AG09319 (cell line): Measurements from ENCODE around the gene HABP4.

Experiments
- DNase-seq: peaks from one replicate; pipeline ENCODE4 v3.0.0-alpha.2; 2010; ENCODE audit warnings: low read depth; ENCODE audit errors: extremely low read depth
- CTCF ChIP-seq: IDR thresholded peaks from 2 replicates; pipeline ENCODE4 v1.5.1; 2011; ENCODE audit warnings: low read depth, mild to moderate bottlenecking, inconsistent platforms, low read length, moderate library complexity

The HABP4 gene

GRCh38 chr9:96417051-96417586, 32.9 kb upstream of the HABP4 start:
- peak; percentile 13 for TF ChIP-seq CTCF
- DNase-seq: peak; percentile 30

- no peak for DNase-seq
- no peak for TF ChIP-seq CTCF
Measured at GRCh38 chr9:96417661-96418082, 32.3 kb upstream of the HABP4 start.

GRCh38 chr9:96418083-96418919, 31.7 kb upstream of the HABP4 start, which contains the start of gene ZNF367:
ZNF367 (minus strand) TSS chr9:96418370; CDS start chr9:96418032, 338 bp downstream.
- DNase-seq: peak; percentile 96
- no peak for TF ChIP-seq CTCF

- DNase-seq: no peak
- no peak for TF ChIP-seq CTCF
Measured at GRCh38 chr9:96418920-96419690, 30.9 kb upstream of the HABP4 start.

- TF ChIP-seq CTCF: no peak
Measured at GRCh38 chr9:96419691-96419969, 30.3 kb upstream of the HABP4 start.

GRCh38 chr9:96420468-96421219, 29.3 kb upstream of the HABP4 start:
- DNase-seq: peak; percentile 74
- TF ChIP-seq CTCF: no peak

More at GRCh38 chr9:96419691-96419969, 30.3 kb upstream of the HABP4 start:
- no peak for DNase-seq
